GM21619 (cell line): ENCODE data around the gene ARHGEF40.

Source experiments
- ATAC-seq: cut with Tn5 transposase; IDR thresholded peaks from one replicate; pipeline ENCODE4 v1.9.1; 2021; ENCODE audit not compliant: unreplicated experiment

ARHGEF40 gene

DNA sequence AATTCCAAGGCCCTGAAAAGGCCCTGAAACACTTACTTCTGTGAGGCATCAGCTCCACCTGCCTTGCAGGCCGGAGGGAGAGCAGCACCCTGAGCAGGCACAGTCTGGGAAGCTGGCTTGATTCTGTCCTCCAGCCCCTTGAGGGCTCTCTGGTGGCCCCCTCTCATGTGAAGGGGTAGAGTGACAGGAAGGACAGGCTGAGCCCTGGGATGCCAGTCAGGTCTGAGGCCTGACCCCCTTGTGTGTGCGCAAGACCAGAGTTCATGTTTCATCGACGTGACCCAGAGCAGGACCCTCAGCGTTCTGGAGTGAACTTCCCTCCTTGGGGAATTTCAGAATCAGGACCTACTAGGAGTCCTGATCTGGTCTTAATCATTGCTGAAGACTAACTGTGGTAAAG is 11.2 kb upstream of the ARHGEF40 start:
- no peak for ATAC-seq

DNA sequence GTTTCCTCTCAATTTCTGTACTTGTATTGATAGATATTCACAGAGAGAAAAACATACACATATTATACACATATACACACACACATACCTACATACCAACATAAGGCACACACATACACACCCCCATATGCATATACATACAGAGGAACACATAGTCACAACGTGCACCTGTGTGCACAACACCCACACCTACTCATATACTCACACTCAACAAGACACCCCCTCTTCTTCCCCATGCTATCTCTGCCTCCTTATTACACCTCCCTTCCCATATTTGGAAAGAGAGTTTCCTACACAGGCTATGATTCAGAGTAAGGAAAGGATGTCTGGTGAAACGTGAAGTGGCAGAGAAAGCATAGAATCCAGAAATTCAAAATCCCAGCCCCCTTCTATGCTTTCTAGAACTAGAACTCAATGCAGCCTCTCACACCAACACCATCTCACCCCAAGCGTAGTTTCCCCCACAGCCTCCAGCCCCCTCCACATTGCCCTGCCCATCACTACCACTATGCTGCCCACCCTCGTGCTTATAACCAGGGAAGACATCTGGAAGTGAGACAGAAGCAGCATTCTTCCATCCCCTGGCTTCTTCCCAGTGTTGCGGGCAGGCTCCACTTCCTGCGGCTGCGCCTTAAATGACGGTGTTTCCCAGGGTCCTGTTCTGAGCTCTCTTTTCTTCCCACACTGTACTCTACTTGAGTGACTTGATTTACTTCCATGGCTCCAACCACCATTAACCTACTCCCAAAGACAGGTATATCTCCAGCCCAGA is 10.1 kb upstream of the ARHGEF40 start:
- no peak for ATAC-seq

DNA sequence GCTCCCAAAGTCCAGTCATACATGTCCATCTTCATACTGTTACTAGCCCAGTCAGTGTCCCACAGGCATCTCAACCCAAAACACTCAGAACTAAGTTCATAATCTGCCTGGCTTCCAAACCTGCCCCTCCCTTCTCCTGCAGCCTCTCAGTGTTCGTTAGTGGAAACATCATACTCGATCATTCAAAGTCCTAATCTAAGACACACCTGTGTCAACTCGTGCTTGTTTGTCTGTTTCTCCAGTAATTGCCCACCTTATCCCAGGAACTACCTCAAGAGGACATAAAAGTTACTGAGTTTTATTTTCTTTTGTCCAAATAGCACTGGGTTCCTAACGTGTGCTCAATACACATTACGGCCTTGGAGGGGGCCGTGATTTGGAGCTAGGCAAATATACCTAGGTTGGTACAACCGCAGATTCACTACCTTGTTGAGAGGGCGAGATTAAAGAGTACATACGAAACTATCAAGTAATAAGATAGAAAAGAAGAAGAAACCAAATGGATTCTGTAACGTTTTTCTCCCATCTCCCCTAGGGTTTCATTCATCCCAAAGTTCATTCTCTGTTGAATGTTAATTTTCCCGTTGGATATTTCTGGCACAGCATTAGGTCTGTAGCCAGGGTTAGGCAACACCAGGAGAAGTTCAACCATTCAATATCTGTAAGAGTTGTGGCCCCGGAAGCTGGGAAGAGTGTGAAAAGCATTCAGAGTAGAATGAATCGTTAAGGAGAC is 9.3 kb upstream of the ARHGEF40 start:
- ATAC-seq, result no peak

DNA sequence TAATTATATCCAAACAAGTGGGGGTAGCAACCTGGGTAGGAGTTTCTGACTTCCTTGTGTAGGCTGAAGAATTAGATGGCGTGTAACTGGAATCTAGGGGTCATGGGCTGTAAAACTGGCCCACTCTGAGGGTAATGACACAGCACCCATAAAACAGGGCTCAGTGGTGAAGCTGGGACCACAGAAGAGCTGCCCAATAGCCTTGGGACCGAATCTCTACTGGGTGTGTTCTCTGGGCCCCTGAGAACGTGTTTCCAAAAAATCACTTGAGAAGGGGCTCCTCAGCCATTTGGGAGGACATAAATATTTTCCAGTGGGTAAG is 8.8 kb upstream of the ARHGEF40 start:
- ATAC-seq, result no peak

DNA sequence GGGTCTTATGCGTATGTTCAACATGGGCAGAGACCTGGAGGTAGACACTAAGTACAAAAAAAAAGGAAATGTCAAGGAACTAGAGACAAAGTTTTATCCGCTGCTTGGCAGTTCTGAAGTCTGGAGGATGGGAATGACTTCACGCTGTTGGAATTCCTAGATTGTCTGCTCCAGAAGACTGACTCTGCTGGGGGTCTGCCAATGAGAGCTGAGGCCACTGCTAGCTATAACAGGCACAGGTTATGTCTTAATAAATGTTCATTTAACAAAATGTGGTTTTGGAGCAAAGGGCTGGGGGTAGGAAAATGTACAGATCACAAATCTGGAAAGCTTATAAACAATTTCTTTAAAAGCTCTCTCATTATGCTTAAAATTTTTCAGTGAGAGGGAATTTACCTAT is 6.6 kb upstream of the ARHGEF40 start:
- no peak for ATAC-seq

DNA sequence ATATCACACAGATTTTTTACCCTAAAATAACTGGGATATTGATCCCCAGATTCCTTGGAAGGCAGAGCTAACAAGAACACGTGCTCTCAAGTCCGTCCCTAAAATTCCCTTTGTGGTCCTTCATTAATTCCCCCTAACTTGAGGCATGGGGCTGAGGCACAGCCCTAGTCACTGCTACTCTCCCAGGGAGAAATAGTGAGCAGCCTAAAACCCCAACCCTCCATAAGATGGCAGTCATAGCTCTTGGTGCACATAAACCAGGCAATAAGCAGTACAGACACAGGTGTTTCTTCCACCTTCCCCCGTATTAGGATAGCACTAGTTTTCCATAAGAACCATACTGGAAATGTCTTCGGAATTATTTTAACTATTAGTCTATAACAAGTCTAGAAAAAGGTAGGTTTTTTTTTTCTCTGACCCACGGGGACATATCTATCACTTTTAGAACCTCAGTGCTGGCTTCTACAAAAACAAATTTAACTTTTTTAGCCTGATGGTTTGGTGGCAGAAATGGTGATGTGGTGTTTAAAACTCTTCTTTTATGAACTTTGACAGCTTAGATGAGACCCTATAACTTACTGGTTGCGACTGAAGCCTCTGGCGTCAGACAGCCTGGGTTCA is 3.1 kb upstream of the ARHGEF40 start:
- ATAC-seq, result no peak

DNA sequence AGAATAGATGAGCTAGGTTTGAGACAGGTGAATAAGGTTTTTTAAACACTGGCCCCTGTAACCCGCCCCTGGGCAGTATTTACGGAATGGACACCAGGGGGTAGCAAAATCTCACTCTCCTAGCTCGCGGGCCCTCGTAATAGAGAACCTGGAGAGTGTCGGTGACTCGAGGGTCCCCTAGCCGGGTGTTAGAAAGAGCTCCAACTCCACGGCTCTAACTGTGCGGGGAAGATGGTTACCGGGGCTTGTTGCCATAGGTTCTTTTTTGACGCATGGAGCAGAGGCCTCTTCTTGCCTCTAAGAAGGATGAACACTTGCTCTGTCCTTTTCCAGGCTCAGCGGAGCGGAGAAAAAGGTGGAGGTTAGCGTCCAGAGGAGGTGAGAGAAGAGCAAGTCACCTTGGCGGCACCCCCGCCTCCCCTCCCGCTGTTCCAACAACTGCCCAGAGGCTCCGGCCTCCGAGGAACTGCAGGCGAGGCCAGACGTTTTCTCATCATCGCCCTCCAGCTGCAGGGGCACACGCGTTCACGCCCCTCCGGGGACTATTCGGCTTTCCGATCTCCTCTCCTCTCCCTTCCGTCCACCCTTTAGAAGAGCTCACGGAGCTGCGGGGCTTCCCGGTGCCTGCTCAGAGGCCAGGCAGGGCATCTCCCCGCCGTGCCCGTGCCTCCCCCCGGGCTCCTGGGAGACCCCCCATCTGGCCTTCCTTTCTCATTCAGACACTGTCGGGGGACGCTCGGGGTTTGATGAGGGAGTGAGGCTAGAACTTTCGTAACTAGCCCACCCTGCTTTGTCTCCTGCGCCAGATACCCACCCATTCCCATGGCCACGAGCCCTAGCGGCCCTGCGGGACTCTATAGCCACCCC is 1.4 kb upstream of the ARHGEF40 start:
- no peak for ATAC-seq

DNA sequence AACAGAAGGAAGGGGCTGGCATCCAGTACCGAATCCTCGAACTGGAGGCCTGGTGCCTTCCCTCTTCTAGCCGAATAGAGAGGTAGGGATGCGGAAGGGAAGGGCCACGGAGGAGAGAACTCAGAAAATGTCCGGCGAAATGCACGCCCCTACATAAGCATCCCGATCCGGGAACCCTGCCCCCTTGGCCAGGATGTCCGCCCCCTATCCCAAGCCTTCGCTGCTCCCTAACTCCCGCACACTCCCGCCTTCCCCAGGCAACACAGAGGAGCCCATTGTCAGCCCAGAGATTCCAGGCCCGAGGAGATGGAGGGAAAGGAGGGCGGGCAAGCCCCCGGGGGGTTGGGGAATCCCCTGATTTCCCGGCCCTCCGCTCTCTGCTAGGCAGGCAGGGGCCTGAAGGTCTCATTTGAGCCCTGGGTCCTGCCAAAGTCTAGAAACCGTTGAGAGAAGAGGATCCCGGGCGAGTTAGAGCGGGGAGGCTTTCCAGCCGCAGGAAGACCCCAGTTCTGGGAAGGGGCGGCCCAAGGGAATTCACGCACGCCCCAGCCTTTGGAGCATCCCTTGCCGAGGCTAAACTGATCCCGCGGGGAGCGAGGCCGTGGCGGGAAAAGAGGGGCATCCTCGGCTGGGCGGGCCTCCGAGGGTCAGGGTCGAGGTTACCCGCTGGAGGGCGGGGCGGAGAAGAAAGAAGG is 569 bp upstream of the ARHGEF40 start:
- no peak for ATAC-seq

DNA sequence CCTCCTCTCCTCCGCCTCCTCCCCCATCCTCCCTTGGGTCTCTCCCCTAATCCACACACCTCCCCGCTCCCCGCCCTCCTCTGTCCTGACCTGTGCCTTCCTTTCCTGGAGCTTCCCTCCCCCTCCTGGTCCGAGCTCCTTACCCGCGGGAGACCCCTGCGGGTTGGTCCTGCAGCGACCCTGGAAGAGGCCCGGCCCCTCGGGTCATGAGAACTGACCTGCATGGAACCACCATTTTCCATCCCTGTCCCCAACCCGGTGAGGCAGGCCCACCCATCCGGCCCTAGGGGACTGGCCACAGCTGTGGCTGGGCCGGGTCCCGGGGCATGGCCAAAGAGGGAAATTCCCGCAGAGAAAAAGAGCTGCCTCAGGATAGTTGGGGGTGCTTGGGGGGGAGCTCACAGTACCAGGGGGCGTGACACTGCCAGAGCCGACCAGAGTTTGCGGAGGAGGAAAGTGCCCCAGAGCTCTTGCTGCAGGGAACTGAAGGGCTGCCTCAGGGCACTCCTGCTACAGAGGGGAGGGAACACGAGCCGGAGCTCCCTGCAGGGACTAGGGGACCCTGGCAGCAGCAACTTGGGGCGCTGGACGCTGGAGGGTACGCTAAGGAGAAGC is 613 bp downstream of the ARHGEF40 start:
- ATAC-seq, result peak; percentile 4

DNA sequence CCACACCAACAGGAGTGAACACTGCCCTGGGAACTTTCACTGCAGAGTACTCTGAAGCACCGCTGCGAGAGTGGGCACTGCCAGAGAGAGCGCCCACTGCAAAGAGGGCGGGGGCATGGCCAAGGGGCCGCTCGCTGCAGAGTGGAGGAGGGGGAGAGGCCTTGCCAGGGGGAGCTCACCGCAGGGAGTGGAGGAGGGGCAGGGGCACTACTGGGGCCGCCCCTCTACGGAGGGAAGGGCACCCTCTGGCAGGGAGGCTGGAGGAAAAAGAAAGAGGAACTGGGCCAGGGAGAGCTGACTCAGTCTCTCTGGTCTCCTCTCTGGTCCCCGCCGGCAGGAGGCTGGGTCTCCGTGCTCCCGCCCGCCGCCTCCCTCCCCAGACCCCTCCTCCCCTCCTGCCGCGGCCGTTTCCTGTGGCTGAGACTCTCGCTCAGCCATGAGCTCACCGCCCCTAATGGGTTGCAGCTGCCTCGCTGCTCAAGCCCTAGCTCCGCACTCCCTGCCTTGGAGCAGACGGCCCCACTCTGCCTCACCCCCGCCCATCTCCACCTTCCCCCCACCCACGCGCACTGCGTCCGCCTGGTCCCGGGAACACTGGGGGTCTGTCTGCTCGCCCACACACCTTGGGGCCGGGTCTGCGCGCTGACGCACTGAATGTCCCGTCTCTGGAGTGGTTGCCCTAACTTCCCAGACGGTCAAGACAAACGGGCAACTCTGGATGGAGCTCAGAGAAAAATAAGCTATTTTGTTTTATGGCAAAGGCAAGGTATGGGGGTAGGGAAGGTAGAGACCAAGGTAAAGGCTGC is 1.3 kb downstream of the ARHGEF40 start:
- ATAC-seq, result peak; percentile 74

DNA sequence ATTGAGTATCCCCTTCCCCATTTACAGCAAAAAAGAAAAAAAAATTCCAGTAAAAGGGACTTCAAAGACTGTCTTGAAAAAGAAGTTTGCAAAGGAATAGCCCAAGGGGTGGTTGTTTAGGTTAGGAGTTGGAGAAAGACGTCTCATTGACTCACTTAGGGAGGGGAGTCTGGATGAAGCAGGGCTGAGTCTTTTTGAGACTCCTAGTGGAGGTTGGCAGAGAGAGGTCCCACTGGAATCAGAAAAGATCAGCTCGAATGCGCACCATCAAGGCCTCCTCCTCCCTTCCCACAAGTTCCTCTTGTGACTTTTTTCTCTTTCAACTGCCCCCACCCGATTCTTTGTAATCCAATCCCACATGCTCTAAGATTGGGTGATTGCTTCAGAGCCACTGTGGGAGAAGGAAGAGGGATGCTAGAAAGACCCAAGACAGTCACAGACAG is 1.9 kb downstream of the ARHGEF40 start:
- no peak for ATAC-seq

DNA sequence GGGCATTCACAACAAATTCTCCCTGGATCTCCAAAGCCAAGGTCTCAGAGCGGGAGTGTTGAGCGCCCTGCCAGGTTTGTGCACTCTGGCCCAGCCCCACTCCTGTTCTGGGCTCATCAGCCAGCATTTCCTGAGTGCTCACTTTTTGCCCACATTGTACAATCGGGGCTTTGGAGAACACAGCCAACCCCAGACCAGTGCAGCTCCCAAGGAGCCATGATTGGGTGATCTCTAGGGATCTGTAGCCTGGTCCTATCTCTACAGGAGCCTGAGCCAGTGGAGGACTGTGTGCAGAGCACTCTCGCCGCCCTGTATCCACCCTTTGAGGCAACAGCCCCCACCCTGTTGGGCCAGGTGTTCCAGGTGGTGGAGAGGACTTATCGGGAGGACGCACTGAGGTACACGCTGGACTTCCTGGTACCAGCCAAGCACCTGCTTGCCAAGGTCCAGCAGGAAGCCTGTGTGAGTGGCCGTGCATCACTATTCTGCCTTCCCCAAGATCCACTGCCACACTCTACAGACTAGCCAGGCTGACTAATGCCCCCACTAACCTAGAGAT is 2.8 kb downstream of the ARHGEF40 start:
- no peak for ATAC-seq

DNA sequence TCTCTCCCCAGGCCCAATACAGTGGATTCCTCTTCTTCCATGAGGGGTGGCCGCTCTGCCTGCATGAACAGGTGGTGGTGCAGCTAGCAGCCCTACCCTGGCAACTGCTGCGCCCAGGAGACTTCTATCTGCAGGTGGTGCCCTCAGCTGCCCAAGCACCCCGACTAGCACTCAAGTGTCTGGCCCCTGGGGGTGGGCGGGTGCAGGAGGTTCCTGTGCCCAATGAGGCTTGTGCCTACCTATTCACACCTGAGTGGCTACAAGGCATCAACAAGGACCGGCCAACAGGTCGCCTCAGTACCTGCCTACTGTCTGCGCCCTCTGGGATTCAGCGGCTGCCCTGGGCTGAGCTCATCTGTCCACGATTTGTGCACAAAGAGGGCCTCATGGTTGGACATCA is 3.8 kb downstream of the ARHGEF40 start:
- ATAC-seq, result no peak

DNA sequence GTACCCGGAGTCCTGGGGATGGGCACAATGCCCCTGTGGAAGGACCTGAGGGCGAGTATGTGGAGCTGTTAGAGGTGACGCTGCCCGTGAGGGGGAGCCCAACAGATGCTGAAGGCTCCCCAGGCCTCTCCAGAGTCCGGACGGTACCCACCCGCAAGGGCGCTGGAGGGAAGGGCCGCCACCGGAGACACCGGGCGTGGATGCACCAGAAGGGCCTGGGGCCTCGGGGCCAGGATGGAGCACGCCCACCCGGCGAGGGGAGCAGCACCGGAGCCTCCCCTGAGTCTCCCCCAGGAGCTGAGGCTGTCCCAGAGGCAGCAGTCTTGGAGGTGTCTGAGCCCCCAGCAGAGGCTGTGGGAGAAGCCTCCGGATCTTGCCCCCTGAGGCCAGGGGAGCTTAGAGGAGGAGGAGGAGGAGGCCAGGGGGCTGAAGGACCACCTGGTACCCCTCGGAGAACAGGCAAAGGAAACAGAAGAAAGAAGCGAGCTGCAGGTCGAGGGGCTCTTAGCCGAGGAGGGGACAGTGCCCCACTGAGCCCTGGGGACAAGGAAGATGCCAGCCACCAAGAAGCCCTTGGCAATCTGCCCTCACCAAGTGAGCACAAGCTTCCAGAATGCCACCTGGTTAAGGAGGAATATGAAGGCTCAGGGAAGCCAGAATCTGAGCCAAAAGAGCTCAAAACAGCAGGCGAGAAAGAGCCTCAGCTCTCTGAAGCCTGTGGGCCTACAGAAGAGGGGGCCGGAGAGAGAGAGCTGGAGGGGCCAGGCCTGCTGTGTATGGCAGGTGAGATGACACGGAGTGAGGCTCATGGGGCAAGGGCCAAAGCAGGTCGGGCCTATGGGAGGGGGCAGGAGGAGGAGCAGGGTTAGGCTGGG is 4.5 kb downstream of the ARHGEF40 start:
- no peak for ATAC-seq

DNA sequence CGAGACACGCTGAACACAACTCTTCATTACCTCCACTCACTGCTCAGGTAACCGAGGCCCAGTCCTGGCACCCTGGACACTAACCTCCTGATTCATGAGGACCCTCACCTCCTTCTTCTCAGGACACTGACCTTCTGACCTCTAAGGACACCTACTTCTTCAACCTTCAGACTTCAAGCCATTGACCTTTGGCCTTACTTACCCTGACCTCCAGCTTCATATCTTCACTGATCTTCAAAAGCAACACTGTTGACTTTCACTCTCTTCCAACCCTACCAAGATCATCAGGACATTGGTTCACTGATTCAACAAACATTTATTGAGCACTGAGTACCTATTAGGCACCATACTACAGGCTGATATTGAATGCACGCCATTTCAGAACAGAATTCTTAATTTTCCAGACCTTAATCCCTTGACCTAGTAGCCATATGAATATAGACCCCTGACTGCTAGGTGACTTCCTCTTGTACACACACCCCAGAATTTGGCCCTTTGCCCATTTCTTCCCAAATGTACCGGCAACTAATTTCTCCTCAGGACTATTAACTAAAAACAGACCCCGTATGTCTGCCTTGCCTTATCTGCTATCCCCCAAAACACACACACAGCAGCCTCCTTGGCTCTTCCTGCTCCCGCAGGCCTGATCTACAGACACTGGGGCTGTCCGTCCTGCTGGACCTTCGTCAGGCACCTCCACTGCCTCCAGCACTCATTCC is 5.8 kb downstream of the ARHGEF40 start:
- no peak for ATAC-seq

DNA sequence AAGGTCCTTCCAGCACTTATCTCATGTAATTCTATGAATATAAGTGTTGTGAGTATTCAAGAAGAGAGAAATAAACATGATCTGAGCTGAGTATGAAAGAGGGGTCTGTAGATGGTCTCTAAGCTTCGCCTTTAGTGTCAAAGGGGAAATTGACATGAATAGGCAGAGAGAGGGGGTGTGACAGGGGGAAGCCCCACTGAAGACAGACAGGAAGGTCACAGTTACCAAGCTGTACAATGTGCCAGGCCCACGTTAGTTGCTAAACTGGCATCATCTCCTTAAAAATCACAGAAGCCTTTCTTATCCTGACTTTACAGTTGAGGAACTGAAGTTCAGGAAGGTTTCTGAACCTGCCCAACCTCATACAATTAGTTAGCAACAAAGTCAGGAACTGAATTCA is 7.6 kb downstream of the ARHGEF40 start:
- no peak for ATAC-seq

DNA sequence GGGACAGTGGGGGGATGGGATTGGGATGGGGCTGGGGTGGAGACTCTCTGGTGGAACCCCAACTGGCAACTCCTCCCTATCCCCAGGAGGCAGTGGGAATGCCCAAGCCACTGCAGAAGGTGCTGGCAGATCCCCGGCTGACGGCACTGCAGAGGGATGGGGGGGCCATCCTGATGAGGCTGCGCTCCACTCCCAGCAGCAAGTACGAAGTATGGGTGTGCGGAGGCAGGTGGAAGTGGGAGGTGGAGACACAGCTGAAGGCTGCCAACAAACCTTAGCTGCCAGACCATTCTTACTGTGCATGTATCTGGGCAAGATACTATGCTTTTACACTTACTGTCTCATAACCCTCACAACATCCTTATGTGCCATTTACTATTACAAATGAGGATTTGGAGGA is 8.2 kb downstream of the ARHGEF40 start:
- no peak for ATAC-seq

DNA sequence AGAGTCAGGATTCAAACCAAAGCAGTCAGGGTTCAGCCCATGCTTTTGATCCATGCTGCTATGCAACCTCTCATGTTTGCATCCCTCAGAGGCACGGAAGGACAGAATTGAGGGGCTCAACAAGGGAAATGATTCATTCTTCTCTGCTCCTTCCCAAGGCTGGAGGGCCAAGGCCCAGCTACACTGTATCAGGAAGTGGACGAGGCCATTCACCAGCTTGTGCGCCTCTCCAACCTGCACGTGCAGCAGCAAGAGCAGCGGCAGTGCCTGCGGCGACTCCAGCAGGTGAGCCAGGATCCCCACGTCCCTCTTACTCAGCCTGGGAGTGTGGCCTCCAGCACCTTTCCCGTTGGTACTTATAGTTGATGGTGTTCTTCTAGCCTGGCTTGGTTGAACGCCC is 8.6 kb downstream of the ARHGEF40 start:
- ATAC-seq, result no peak
